ENCODE measurements around the gene UGT1A4. TPM values are rescaled to one million over a fixed set of nuclear protein-coding genes. Genes with fewer than 3 reads are reported as not detected.

UGT1A4 gene
- total and polyA plus RNA-seq, 7 donors: 0.50 to 0.60 TPM; not detected in 5

DNA sequence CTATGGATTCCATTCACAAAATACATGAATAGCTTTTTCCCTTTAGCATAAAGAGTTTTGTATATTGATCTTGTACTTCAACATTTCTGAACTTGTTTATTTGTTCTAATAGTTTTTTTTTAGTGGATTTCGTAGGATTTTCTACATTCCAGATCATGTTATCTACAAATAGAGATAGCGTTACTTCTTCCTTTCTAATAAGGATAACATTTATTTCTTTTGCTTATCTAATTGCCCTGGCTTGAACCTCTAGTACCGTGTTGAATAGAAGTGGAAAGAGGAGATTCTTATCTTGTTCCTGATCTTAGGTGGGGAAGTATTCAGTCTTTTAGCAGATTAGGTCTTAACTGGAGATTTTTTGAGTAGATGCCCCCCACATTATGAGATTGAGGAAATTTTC lies 16.3 kb upstream of the UGT1A4 start:
- H3K4me3 ChIP-seq: no peak overlapping the region
- TF ChIP-seq POLR2A (IDR thresholded peaks at IDR 0.05) (no peak), POLR2AphosphoS5 (IDR thresholded peaks at IDR 0.05) (no peak), EP300 (IDR thresholded peaks at IDR 0.05) (no peak)
- TF ChIP-seq, protein P1, sequence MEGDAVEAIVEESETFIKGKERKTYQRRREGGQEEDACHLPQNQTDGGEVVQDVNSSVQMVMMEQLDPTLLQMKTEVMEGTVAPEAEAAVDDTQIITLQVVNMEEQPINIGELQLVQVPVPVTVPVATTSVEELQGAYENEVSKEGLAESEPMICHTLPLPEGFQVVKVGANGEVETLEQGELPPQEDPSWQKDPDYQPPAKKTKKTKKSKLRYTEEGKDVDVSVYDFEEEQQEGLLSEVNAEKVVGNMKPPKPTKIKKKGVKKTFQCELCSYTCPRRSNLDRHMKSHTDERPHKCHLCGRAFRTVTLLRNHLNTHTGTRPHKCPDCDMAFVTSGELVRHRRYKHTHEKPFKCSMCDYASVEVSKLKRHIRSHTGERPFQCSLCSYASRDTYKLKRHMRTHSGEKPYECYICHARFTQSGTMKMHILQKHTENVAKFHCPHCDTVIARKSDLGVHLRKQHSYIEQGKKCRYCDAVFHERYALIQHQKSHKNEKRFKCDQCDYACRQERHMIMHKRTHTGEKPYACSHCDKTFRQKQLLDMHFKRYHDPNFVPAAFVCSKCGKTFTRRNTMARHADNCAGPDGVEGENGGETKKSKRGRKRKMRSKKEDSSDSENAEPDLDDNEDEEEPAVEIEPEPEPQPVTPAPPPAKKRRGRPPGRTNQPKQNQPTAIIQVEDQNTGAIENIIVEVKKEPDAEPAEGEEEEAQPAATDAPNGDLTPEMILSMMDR (IDR thresholded peaks at IDR 0.05): no peak
- no peaks in the 10 kb centered on the region for H3K36me3 ChIP-seq
- no peaks in the 10 kb centered on the region for H3K9me3 ChIP-seq
- no peak for DNase-seq
- intact Hi-C loops (cut with DNase I): no loop called here
- 73 to 80% methylated on average over 3 of the region's 3 CpGs for WGBS, 2 donors
- H3K27me3 ChIP-seq: no peaks in the 10 kb centered on the region
- H3K27ac ChIP-seq: no peak overlapping the region
- H3K4me1 ChIP-seq: no peaks in the 10 kb centered on the region

DNA sequence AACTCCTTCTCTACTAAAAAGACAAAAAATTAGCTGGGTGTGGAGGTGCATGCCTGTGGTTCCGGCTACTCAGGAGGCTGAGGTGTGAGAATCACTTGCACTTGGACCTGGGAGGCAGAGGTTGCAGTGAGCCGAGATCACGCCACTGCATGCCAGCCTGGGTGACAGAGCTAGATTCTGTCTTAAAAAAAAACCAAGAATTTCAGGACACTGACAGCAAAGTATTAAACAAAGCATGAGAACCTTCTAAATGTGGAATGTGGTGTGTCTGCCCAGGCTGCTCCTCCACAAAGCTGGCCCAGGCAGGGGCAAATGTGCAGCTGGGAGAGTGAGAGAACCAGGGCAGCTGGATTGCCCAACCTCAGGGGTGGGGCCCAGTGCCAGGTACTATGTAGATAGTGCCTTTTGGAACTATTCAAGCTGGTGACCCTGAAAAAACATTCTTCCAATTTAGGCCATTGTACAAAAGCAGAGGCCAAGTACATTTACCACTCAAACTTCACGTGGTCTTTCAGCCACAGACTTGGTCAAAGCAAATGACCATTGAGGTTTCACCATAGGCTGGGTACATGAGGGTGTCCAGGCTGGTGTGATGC lies 12.5 kb upstream of the UGT1A4 start:
- WGBS, 2 donors: 49 to 67% methylated on average over 4 of the region's 4 CpGs
- intact Hi-C loops (cut with DNase I): no loop called here
- Histone ChIP-seq H3K9me3 (no peaks in the 10 kb centered on the region), H3K27me3 (no peaks in the 10 kb centered on the region), H3K36me3 (no peaks in the 10 kb centered on the region), H3K4me1 (no peaks in the 10 kb centered on the region), H3K27ac (no peak overlapping the region), H3K4me3 (no peak overlapping the region)
- DNase-seq: no peak
- TF ChIP-seq POLR2AphosphoS5 (IDR thresholded peaks at IDR 0.05) (no peak), POLR2A (IDR thresholded peaks at IDR 0.05) (no peak), EP300 (IDR thresholded peaks at IDR 0.05) (no peak)
- TF ChIP-seq, protein P1 (IDR thresholded peaks at IDR 0.05): no peak

DNA sequence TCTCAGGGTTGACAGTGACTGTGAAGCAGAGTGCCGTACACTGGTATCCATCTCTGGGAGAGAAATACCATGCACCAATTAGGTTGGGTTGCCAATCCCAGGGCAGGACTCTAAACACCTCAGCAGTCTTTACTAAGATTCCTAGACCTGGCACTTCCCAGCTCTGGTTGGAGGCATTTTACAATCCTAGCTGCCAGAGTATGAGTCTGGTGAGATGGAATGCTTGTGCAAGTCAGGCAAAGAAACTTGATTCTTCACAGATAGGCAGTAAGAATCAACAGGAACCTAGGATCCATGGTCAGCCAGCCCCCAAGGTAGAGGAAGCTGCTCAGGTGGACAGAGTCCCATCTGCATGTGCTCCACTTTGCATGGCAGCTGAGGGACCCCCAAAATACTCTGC lies 11.8 kb upstream of the UGT1A4 start:
- Histone ChIP-seq H3K36me3 (no peaks in the 10 kb centered on the region), H3K4me1 (no peaks in the 10 kb centered on the region), H3K4me3 (no peak overlapping the region), H3K9me3 (no peaks in the 10 kb centered on the region), H3K27me3 (no peaks in the 10 kb centered on the region), H3K27ac (no peak overlapping the region)
- WGBS, 2 donors: 0 to 49% methylated on average over 1 of the region's 1 CpG
- no peak for DNase-seq
- intact Hi-C loops (cut with DNase I): no loop called here
- TF ChIP-seq, protein P1 (IDR thresholded peaks at IDR 0.05): no peak
- no peak for TF ChIP-seq POLR2A (IDR thresholded peaks at IDR 0.05)
- TF ChIP-seq EP300 (IDR thresholded peaks at IDR 0.05): no peak
- no peak for TF ChIP-seq POLR2AphosphoS5 (IDR thresholded peaks at IDR 0.05)

DNA sequence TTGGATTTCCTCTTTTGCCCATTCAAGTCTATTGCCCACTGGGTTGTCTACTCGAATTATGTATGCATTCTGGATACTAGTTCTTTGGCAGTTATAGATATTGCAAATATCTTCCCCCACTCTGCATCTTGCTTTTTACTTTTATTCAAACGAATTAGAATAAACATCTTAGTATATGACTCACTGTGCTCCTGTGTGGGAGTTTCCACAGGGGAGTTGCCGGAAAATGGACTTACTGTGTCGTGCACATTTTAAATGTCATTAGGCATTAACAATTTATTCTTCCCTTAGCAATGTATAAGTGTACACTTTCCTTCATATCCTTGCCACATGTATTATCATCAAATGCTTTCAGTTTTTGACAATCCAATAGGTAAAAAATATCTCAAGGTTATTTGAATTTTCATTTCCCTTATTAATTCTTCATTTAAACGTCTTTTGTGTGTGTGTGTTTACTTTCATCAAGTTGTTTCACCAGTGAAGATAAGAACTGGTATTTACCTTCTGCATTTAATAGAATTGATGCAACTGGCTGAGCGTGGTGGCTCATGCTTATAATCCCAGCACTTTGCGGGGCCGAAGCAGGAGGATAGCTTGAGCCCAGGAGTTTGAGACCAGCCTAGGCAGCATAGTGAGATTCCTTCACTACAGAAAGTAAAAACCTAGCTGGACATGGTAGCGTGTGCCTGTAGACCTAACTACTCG lies 10.4 kb upstream of the UGT1A4 start:
- TF ChIP-seq POLR2AphosphoS5 (IDR thresholded peaks at IDR 0.05): no peak
- TF ChIP-seq, protein P1 (IDR thresholded peaks at IDR 0.05): no peak
- no peak for TF ChIP-seq POLR2A (IDR thresholded peaks at IDR 0.05)
- TF ChIP-seq EP300 (IDR thresholded peaks at IDR 0.05): no peak
- Histone ChIP-seq H3K4me1 (no peaks in the 10 kb centered on the region), H3K27ac (no peak overlapping the region), H3K4me3 (no peak overlapping the region), H3K9me3 (no peaks in the 10 kb centered on the region), H3K27me3 (no peaks in the 10 kb centered on the region), H3K36me3 (no peaks in the 10 kb centered on the region)
- DNase-seq: no peak
- intact Hi-C loops (cut with DNase I): no loop called here
- WGBS, 2 donors: 80% methylated on average over 10 of the region's 10 CpGs
